DLD1 (cell line): Measurements from ENCODE around the gene ATP6V1B1.
"Not testable (repeated sequence)": the region's sequence is repeated elsewhere in the genome, so short reads cannot be mapped to it uniquely, and the experiment has no call there.

Experiments used
- in situ Hi-C: cut with HindIII; loops from 2 replicates; pipeline ENCODE4 v1.10.0; 2017; ENCODE audit warnings: low sequenced_read_pairs

ATP6V1B1 gene

GRCh38 chr2:70987386-70987785 is 51.7 kb downstream of the ATP6V1B1 start:
- in situ Hi-C loops, result loop anchor here (5.0 kb wide), 1 partner anchor 45 kb away; no protein-coding TSS in a partner anchor

GRCh38 chr2:70988151-70988550 is 52.5 kb downstream of the ATP6V1B1 start:
- in situ Hi-C loops, result loop anchor here (5.0 kb wide), 1 partner anchor 46 kb away; no protein-coding TSS in a partner anchor

- in situ Hi-C loops, result loop anchor here (5.0 kb wide), 1 partner anchor 47 kb away; no protein-coding TSS in a partner anchor
Observed at GRCh38 chr2:70988726-70989648, 53.3 kb downstream of the ATP6V1B1 start.

DNA sequence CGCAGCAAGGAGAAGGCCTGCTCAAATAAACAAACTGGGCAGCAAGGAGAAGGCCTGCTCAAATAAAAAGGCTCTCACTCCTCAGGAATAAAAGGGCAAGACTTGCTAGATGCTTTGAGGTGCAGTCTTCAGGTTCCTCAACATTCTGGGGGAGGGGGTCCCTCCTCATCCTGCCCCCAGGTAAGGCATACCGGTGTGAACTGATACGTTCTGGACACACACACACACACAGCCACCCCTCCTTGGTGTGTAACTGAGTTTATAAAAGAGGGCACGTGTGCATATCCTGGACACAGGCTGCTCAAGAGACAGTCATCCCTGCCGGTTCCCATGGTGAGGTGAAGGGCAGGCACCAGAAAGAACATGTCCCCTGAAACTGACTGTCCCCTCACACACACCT is 54.5 kb downstream of the ATP6V1B1 start:
- in situ Hi-C loops, result no loop called here

GRCh38 chr2:70991142-70991541 is 55.4 kb downstream of the ATP6V1B1 start:
- in situ Hi-C loops, result no loop called here

- in situ Hi-C loops, result no loop called here
Observed at GRCh38 chr2:70991742-70992141, 56.0 kb downstream of the ATP6V1B1 start.

DNA sequence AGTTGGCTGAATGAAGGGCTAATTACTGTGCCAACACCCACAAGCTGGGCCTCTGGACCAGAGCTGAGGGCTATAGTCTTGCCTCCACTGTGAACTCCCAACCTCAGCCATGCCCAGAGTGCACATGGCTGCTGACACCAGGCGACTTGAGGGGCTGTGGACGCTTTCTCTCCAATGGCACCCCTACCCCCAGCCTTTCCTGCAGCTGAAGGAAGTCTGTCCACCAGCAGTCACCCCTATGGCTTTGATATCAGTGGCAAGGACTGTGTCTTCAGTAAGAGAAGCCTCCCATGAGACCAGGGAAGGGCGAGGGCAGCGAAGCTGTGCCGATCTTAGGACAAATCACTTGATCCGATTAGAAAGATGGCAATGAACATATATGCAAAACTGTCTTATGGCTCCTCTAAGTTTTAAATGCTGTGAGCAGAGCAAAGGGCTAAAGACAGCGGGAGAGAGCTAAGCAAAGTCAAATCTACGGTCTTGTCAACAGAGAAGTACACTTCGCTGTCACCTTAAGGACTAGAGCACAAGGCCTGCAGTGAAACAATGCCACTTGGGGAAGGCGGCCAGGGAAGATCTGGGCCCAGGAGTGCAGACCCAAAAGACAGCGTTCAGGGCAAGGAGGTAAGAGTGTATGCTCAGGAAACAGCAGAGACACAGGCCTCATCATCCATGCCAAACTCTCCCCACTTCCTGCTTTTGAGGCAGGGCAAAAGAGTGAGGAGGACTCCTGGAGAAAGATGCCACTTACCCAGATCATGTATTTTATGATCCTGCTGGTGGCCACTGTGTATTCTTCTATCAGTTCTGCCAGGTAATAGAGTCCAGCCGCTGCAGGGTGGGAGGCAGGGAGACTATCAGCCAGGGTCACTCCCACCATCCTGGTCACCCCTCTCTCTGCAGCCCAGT is 57.5 kb downstream of the ATP6V1B1 start:
- in situ Hi-C loops, result no loop called here

DNA sequence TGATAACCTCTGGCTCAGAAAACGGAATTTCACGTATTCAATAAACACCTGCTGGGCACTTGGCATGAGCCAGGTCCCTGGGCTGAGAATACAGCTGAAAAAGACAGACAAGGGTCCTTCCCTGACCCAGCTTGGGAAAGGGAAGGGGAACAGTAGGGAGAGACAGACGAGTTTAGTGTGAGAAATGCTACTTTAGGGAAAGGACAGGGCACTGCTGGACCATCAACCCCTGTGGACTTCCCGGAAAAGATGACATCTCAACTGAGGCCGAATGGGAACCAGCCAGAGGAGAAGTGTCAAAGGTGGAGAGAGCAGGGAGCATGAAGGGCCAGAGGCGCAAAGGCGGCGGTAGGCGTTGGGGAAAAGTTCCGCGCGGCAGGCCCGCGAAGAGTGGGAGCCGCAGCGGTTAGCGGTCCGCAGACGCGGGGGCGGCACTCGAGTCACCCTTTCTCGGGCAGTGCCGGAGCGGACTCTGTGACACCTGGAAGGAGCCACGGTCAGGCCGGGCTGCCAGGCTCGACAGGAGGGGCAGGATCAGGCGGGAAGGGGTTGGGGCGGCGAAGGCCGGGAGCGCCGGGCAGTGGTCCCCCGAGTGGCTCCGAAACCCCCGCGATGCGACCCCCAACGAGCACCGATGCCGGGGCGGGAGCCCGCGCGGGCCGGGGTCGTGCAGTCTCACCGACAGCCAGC is 58.5 kb downstream of the ATP6V1B1 start:
- in situ Hi-C loops, result no loop called here

- in situ Hi-C loops, result no loop called here
Observed at GRCh38 chr2:70994699-70995425, 59.2 kb downstream of the ATP6V1B1 start, which contains the start of gene TEX261. TEX261 (minus strand) TSS chr2:70994873; CDS start chr2:70994757, 116 bp downstream.

DNA sequence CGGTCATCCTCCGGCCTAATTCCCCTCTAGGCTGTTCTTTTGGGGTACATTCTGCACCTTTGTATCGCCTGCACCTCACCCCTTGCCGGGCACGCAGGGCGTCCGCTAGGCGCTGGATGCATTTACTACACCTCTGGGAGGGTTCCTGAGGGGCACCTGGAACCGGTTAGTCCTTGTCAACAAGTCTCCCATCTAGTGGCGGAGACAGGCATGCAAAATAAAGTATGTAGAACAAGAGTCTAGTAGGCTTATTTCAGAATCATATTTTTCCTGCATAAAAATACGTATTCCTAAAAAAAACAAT is 59.7 kb downstream of the ATP6V1B1 start:
- in situ Hi-C loops, result no loop called here

DNA sequence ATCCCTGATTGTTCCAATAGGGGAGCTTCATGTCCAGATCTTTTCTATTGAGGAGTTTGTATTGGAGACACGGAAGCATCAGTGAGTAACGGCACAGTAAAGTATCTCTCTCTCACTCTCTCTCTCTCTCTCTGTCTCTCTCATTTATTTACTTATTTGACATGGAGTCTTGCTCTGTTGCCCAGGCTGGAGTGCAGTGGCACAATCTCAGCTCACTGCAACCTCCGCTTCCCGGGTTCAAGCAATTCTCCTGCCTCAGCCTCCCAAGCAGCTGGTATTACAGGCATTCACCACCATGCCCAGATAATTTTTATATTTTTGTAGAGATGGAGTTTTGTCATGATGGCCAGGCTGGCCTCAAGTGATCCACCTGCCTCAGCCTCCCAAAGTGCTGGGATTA is 63.2 kb downstream of the ATP6V1B1 start:
- in situ Hi-C loops, result not testable (repeated sequence)

GRCh38 chr2:70999362-70999761 is 63.7 kb downstream of the ATP6V1B1 start:
- in situ Hi-C loops, result no loop called here

DNA sequence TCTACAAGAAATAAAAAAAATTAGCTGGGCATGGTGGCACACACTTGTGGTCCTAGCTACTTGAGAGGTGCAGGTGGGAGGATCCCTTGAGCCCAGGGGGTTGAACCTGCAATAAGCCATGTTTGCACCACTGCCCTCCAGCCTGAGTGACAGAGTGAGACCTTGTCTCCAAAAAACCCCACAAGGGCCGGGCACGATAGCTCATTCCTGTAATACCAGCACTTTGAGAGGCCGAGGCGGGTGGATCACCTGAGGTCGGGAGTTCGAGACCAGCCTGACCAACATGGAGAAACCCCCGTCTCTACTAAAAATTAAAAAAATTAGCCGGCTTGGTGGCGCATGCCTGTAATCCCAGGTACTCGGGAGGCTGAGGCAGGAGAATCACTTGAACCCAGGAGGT is 64.2 kb downstream of the ATP6V1B1 start:
- in situ Hi-C loops, result not testable (repeated sequence)

DNA sequence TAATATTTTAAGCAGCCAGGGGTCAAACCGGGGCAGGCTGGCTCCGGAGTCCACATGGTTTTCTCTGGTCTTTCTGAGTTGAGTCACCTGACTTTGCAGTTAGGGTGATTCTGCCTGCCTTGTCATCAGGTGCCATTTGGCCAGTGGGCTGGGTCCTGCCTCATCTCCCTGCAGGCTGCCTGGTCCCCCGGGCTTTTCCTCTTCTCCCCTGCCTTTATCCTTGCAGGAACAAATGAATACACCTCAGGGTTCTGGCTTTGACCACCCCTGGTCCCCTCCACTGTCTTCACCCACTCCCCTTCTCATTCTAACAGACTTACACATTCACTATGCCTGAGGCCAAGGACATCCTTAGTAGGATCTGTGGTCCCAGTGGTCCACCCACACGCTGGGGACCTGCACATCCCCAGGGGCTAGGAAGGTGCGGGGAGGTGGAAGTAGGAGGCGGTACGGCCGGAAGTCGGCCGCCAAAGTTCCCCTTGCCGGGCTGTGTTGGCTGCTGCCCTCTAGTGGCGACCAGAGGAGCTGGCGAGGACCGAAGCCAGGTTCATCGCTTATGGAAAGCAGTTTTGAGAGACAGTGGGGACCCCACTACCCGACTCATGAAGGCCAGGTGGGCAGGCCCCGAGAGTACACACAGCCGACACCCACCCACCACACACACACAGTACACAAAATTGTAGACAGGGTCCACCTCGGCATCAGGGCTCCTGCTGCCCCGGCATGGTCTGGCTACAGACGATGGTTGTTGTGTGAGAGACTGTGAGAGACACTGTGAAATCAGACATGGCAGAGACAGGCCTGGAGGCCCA is 65.3 kb downstream of the ATP6V1B1 start:
- in situ Hi-C loops, result no loop called here

GRCh38 chr2:71001592-71001927 is 65.9 kb downstream of the ATP6V1B1 start:
- in situ Hi-C loops, result no loop called here

DNA sequence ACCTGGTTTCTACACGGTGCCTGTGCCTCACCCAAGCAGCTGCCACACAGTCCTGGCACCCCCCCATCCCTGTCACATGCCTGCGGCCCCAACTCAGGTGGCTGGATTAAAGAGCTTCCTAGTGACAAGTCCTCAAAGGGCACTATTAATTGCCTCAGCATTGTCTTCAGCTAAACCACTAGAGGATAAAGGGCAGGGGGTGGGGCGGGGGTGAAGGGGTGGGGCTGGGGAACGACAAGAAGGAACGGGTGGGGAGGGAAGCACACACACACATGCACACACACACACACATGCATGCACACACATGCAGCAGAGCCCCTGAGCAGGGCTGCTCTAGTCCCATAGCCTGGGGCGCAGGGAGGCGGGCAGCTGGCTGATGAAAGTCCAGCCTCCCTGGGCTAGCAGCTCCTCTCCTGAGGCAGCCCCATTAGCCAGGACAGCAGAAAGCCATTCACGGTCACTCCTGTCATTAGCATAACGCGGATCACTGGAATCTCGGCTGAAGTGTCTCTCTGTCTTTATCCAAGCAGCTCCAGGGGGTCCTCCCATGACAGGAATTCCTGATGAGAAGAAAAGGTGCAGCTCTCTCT is 66.4 kb downstream of the ATP6V1B1 start:
- in situ Hi-C loops, result no loop called here

DNA sequence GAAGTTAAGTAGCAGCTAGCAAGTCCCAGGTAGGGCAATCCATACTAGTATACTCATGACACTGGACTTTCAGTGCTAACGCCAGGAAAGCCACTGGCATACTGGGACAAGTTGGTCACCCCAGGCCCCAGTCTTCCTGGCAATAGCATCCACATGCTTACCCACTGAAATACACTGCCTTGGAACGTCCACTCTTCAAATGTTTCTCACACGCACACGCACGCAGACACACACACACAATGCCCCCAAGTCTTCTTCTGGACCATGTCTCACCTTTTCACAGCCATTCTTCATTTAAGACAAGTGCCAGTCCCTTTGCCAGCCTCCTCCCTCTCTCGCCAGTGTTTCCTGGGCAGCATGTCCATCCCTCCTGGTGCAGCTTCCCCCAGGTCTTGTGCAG is 67.7 kb downstream of the ATP6V1B1 start:
- in situ Hi-C loops, result no loop called here

DNA sequence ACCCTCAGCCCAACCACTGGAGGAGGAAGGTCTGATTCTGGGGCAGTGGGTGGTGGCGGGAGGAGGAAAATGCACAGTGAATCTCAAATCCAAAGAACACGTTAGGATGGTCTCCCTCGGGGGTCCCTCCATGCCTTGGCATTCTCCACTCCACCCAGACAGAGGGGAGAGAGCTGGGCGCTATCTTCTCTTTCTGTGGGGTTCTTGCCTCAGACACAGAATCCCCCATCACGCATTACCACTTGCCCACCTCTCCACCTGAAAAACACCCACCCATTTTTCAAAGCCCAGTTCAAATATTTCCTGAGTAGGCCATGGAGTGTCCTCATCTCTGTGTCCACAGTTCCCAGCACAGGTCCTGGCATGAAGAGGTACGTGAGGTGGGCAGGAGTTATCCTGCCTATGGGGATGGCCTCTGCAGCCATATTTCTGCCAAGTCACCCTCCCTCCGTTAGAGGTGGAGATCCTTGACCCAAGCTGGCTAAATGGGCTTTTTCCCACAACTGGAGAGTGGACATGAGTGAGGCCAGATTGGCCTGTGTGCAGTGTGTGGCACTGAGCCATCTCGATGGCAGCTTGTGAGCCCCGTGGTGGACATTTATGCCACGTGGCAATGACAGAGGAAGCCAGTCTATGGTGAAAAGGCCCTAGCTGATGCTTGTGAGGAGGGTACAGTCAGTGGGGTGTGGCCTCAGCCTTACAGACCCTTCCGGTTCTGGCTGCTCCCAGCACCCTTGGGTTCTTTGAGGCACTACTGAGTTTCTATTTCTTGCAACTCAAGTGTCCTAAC is 68.5 kb downstream of the ATP6V1B1 start:
- in situ Hi-C loops, result no loop called here
